Endodermal cell (in vitro differentiated cells): ENCODE results near the gene PRR13. TPM values are rescaled to one million over a fixed set of nuclear protein-coding genes. Genes with fewer than 3 reads are reported as not detected.

Experiments used
- DNase-seq: peaks from one replicate; pipeline ENCODE4 v3.0.0-alpha.2; 2017
- H3K27ac ChIP-seq: 2 replicates; pipeline ENCODE4 v1.5.1; 2013; ENCODE audit warnings: mild to moderate bottlenecking, low read depth, low read length, moderate library complexity
- H3K27me3 ChIP-seq: 2 replicates; pipeline ENCODE4 v1.6.1; 2013; ENCODE audit warnings: mild to moderate bottlenecking, low read length, moderate library complexity; ENCODE audit not compliant: insufficient read depth, control insufficient read depth, poor library complexity, severe bottlenecking
- H3K36me3 ChIP-seq: 2 replicates; pipeline ENCODE4 v1.7.0; 2013; ENCODE audit warnings: mild to moderate bottlenecking, low read length, moderate library complexity; ENCODE audit not compliant: control insufficient read depth, insufficient read depth
- H3K4me1 ChIP-seq: one replicate; pipeline ENCODE4 v1.7.0; 2013; ENCODE audit warnings: low read length; ENCODE audit not compliant: control insufficient read depth, insufficient read depth
- H3K4me3 ChIP-seq: 2 replicates; pipeline ENCODE4 v1.5.1; 2013; ENCODE audit warnings: mild to moderate bottlenecking, low read length, moderate library complexity
- H3K9ac ChIP-seq: 2 replicates; pipeline ENCODE4 v1.6.1; 2013; ENCODE audit warnings: mild to moderate bottlenecking, low read length, moderate library complexity; ENCODE audit not compliant: poor library complexity, severe bottlenecking; ENCODE audit errors: extremely low read depth
- H3K9me3 ChIP-seq: 2 replicates; pipeline ENCODE4 v1.6.1; 2013; ENCODE audit warnings: mild to moderate bottlenecking, low read length, moderate library complexity; ENCODE audit not compliant: control insufficient read depth
- H3K27ac Mint-ChIP-seq: 2 replicates; pipeline ENCODE4 v1.8.0; 2020; ENCODE audit warnings: mixed read lengths
- H3K27me3 Mint-ChIP-seq: 2 replicates; pipeline ENCODE4 v1.8.0; 2021; ENCODE audit warnings: mild to moderate bottlenecking, mixed read lengths; ENCODE audit not compliant: insufficient read depth
- H3K36me3 Mint-ChIP-seq: 2 replicates; pipeline ENCODE4 v1.8.0; 2020; ENCODE audit warnings: low read depth, mixed read lengths
- H3K4me1 Mint-ChIP-seq: 2 replicates; pipeline ENCODE4 v1.8.0; 2020; ENCODE audit warnings: mixed read lengths
- H3K4me3 Mint-ChIP-seq: 2 replicates; pipeline ENCODE4 v1.8.0; 2020; ENCODE audit warnings: mild to moderate bottlenecking, moderate library complexity, mixed read lengths
- H3K9me3 Mint-ChIP-seq: 2 replicates; pipeline ENCODE4 v1.8.0; 2020; ENCODE audit warnings: mild to moderate bottlenecking, mixed read lengths
- CTCF ChIP-seq: fragments of 200-600 bp; sonication (generic); conservative IDR thresholded peaks from 2 replicates; pipeline ENCODE4 v1.5.0; 2021; ENCODE audit warnings: antibody characterized with exemption, mild to moderate bottlenecking
- WGBS, 2 experiments: methylation state at CpG; one replicate each; pipeline versions ENCODE4 v1.1.5 to v1.1.7; 2013; ENCODE audit warnings: missing lambda C conversion rate in 2 of 2, mixed read lengths in 1 of 2; ENCODE audit not compliant: insufficient coverage in 1 of 2, insufficient read length in 1 of 2; 5-methylcytosine and 5-hydroxymethylcytosine counted together
- total RNA-seq, 2 donors: library from RNA; stranded (reverse); fragmentation: NEBNext Ultra II Directional in 1 of 2; extraction: Animal tissue kit (Norgen Biotek cat#: 25700) in 1 of 2; gene quantifications; 2 replicates in 1 of 2; 3 replicates in 1 of 2; pipeline ENCODE4 v1.2.1, GENCODE V29; 2021

PRR13 gene
- total RNA-seq, 2 donors from 2014 or later, result 184 to 209 TPM

GRCh38 chr12:53483979-53484377 is 42.4 kb downstream of the PRR13 start:
- Histone ChIP-seq H3K9ac (no peak overlapping the region), H3K9me3 (no peaks in the 10 kb centered on the region), H3K4me1 (peaks cover 23% of the 10 kb centered on the region), H3K27ac (no peak overlapping the region), H3K36me3 (peaks cover 79% of the 10 kb centered on the region), H3K27me3 (no peaks in the 10 kb centered on the region), H3K4me3 (no peak overlapping the region)
- no peaks in the 10 kb centered on the region for H3K27me3 Mint-ChIP-seq
- 88 to 93% methylated on average over 4 of the region's 4 CpGs for WGBS, 2 experiments
- DNase-seq, result no peak
- H3K4me3 Mint-ChIP-seq, result no peak overlapping the region
- H3K27ac Mint-ChIP-seq, result peak overlapping the region; percentile 83
- peaks cover 59% of the 10 kb centered on the region for H3K36me3 Mint-ChIP-seq
- TF ChIP-seq CTCF, result no peak
- no peaks in the 10 kb centered on the region for H3K9me3 Mint-ChIP-seq
- peaks cover 31% of the 10 kb centered on the region for H3K4me1 Mint-ChIP-seq

- Mint-ChIP-seq H3K4me3 (no peak overlapping the region), H3K4me1 (peaks cover 25% of the 10 kb centered on the region), H3K27ac (peak overlapping the region; percentile 21), H3K36me3 (peaks cover 49% of the 10 kb centered on the region), H3K27me3 (no peaks in the 10 kb centered on the region), H3K9me3 (no peaks in the 10 kb centered on the region)
- Histone ChIP-seq H3K9ac (no peak overlapping the region), H3K9me3 (no peaks in the 10 kb centered on the region), H3K4me3 (no peak overlapping the region), H3K4me1 (peaks cover 18% of the 10 kb centered on the region), H3K36me3 (peaks cover 70% of the 10 kb centered on the region), H3K27me3 (no peaks in the 10 kb centered on the region), H3K27ac (no peak overlapping the region)
- 95% methylated on average over 8 to 10 of the region's 10 CpGs for WGBS, 2 experiments
- DNase-seq, result peak; percentile 63
- TF ChIP-seq CTCF, result no peak
These were observed 43.4 kb downstream of the PRR13 start for GRCh38 chr12:53484686-53485575.

- DNase-seq, result peak; percentile 69
- no peak overlapping the region for H3K9ac ChIP-seq
- no peak overlapping the region for H3K4me3 ChIP-seq
- no peak overlapping the region for H3K4me3 Mint-ChIP-seq
- peaks cover 2% of the 10 kb centered on the region for H3K27me3 Mint-ChIP-seq
- no peak overlapping the region for H3K27ac ChIP-seq
- WGBS, 2 experiments, result 95% methylated on average over 3 to 10 of the region's 10 CpGs
- no peaks in the 10 kb centered on the region for H3K9me3 ChIP-seq
- peaks cover 20% of the 10 kb centered on the region for H3K4me1 Mint-ChIP-seq
- H3K27me3 ChIP-seq, result no peaks in the 10 kb centered on the region
- peaks cover 60% of the 10 kb centered on the region for H3K36me3 ChIP-seq
- peaks cover 18% of the 10 kb centered on the region for H3K4me1 ChIP-seq
- no peaks in the 10 kb centered on the region for H3K9me3 Mint-ChIP-seq
- H3K36me3 Mint-ChIP-seq, result peaks cover 40% of the 10 kb centered on the region
- no peak overlapping the region for H3K27ac Mint-ChIP-seq
- no peak for TF ChIP-seq CTCF
These were observed 44.6 kb downstream of the PRR13 start for GRCh38 chr12:53485955-53486735.
